ENCODE measurements around the gene PFKFB4.

- TF ChIP-seq CTCF (IDR thresholded peaks at IDR 0.05) (no peak), POLR2AphosphoS5 (IDR thresholded peaks at IDR 0.05; ENCODE audit: low read depth, low read length) (no peak), JUND (IDR thresholded peaks at IDR 0.05) (no peak), RCOR1 (IDR thresholded peaks at IDR 0.05; ENCODE audit: low read length) (no peak), EP300 (IDR thresholded peaks at IDR 0.05; ENCODE audit: borderline replicate concordance in 1 of 2, low read depth in 1 of 2, low read length in 1 of 2) (no peak), NFIC (IDR thresholded peaks at IDR 0.05; ENCODE audit: borderline replicate concordance) (no peak), ELF1 (IDR thresholded peaks at IDR 0.05) (no peak), NRF1 (IDR thresholded peaks at IDR 0.05; ENCODE audit: low read depth, low read length) (no peak), SIN3A (IDR thresholded peaks at IDR 0.05; ENCODE audit: borderline replicate concordance, low read depth, low read length) (no peak), RFX5 (IDR thresholded peaks at IDR 0.05; ENCODE audit: low read length) (no peak), USF2 (IDR thresholded peaks at IDR 0.05; ENCODE audit: borderline replicate concordance, low read depth, low read length) (no peak), TAF1 (IDR thresholded peaks at IDR 0.05; ENCODE audit: borderline replicate concordance, low read depth, low read length) (no peak), EZH2phosphoT487 (IDR thresholded peaks at IDR 0.05; ENCODE audit: borderline replicate concordance, low read depth) (no peak)
- TF ChIP-seq, protein P1, sequence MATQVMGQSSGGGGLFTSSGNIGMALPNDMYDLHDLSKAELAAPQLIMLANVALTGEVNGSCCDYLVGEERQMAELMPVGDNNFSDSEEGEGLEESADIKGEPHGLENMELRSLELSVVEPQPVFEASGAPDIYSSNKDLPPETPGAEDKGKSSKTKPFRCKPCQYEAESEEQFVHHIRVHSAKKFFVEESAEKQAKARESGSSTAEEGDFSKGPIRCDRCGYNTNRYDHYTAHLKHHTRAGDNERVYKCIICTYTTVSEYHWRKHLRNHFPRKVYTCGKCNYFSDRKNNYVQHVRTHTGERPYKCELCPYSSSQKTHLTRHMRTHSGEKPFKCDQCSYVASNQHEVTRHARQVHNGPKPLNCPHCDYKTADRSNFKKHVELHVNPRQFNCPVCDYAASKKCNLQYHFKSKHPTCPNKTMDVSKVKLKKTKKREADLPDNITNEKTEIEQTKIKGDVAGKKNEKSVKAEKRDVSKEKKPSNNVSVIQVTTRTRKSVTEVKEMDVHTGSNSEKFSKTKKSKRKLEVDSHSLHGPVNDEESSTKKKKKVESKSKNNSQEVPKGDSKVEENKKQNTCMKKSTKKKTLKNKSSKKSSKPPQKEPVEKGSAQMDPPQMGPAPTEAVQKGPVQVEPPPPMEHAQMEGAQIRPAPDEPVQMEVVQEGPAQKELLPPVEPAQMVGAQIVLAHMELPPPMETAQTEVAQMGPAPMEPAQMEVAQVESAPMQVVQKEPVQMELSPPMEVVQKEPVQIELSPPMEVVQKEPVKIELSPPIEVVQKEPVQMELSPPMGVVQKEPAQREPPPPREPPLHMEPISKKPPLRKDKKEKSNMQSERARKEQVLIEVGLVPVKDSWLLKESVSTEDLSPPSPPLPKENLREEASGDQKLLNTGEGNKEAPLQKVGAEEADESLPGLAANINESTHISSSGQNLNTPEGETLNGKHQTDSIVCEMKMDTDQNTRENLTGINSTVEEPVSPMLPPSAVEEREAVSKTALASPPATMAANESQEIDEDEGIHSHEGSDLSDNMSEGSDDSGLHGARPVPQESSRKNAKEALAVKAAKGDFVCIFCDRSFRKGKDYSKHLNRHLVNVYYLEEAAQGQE (IDR thresholded peaks at IDR 0.05; ENCODE audit: low read depth, low read length), result no peak
These were observed 31.6 kb downstream of the PFKFB4 start for GRCh38 chr3:48524970-48525369.
